ENCODE results near the gene MYO18A. TPM values are rescaled to one million over a fixed set of nuclear protein-coding genes. Genes with fewer than 3 reads are reported as not detected.
"Not testable (repeated sequence)": the region's sequence is repeated elsewhere in the genome, so short reads cannot be mapped to it uniquely, and the experiment has no call there.

MYO18A gene
- polyA plus RNA-seq, 3 donors = 32.6 to 39.4 (median 36.6) TPM

DNA sequence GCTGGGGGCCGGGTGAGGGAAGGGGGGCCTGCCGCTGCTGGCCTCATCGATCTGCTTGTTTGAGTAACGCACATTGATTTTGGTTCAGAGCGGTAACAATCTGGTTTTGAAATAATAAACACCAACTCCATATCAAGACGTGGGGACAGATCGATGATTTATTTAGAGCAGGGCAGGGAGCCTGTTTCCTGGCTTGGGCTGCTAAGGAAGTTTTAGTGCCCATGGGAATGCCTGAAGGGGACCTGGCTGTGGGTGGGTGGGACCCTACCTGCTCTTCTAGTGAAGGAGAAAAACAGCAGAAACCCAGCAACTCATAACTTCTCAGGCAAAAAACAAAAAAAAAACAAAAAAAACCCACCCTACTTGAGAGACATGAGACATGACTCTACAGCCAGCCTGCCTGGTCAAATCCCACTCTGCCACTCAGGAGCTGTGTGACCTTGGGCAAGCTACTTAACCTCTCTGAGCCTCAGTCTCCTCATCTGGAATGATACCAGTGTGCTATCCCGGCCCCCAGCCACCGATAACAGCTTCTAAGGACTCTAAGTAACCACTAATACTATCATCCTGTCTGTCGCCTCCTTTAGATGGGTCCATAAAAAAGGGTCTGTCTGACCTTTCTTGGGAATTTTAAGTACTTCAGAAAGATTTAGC, 71.2 kb downstream of the MYO18A start:
- no peak for DNase-seq (ENCODE audit: low read depth in 3 of 3, low spot score in 2 of 3)

GRCh38 chr17:29107933-29108822, 72.0 kb downstream of the MYO18A start:
- no peak for DNase-seq (ENCODE audit: low read depth in 3 of 3, low spot score in 2 of 3)

GRCh38 chr17:29107084-29107483, 73.1 kb downstream of the MYO18A start:
- no peak for DNase-seq (ENCODE audit: low read depth in 3 of 3, low spot score in 2 of 3)

GRCh38 chr17:29103341-29103740, 76.9 kb downstream of the MYO18A start:
- DNase-seq (ENCODE audit: low read depth in 3 of 3, low spot score in 2 of 3) = no peak

DNA sequence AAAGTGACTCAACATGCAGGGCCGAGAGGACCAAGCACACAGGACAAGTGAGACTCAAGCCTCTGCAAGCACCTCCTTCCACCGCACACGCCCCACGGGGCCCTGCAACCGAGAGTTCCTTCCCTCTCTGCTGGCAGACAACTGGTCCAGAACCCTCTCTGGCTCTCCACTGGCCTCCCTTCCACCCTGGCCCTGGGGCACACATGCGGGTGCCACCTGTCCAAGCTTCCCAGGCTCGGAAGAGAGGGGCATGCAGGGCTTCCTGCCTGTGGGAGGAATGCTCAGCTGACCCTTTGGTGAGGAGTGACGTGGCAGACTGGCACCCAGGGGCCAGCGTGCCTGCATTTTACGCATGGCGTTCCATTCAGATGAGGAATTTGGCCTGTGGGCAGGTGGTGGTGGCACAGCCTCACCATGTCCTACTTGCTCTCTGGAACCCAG, 77.4 kb downstream of the MYO18A start:
- no peak for DNase-seq (ENCODE audit: low read depth in 3 of 3, low spot score in 2 of 3)

DNA sequence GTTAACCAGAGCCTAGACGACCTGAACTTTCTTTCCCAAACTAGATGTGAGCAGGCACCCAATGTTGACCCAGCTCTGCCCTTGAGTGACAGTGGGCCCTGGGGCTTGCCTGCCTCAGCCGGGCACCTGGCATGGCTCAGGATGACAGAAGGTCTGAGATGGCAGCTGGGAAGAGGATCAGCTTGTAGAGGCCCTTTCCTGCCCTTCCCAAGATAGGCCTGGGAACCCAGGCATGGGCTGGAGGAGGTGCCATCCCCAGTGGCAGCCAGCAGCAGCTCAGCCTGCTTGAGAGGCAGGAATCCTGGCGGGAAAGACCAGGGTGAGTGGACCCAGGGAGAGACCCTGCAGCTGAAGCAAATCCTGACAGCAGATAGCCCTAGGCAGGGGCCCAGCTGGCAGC, 78.2 kb downstream of the MYO18A start:
- no peak for DNase-seq (ENCODE audit: low read depth in 3 of 3, low spot score in 2 of 3)

- DNase-seq (ENCODE audit: low read depth in 3 of 3, low spot score in 2 of 3) = no peak
Observed at GRCh38 chr17:29100296-29100695, 79.9 kb downstream of the MYO18A start.

DNA sequence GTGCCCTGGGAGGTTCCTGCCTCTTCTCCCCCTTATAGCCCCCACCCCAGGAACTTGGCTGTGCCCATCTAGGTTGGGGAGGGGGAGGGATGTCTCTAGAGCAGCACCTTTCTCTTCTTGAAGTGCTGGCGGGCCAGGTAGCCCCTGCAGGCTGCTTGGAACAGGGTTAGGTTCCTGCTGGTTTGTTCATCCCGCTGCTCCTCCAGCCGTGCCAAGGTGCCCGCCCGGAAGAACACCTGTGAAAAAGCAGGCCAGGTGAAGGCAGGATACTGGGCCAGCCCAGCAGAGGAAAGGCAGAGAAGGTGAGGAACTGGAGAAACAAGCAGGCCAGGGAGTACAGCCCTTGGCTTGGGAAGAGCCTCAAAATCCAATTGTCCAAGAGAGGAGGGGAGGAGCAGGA, 80.7 kb downstream of the MYO18A start:
- DNase-seq (ENCODE audit: low read depth in 3 of 3, low spot score in 2 of 3) = no peak

- DNase-seq (ENCODE audit: low read depth in 3 of 3, low spot score in 2 of 3) = no peak
Observed at GRCh38 chr17:29096094-29096493, 84.1 kb downstream of the MYO18A start.

GRCh38 chr17:29095439-29095838, 84.8 kb downstream of the MYO18A start:
- no peak for DNase-seq (ENCODE audit: low read depth in 3 of 3, low spot score in 2 of 3)

- DNase-seq (ENCODE audit: low read depth in 3 of 3, low spot score in 2 of 3) = no peak
Observed at GRCh38 chr17:29094101-29094708, 86.0 kb downstream of the MYO18A start.

DNA sequence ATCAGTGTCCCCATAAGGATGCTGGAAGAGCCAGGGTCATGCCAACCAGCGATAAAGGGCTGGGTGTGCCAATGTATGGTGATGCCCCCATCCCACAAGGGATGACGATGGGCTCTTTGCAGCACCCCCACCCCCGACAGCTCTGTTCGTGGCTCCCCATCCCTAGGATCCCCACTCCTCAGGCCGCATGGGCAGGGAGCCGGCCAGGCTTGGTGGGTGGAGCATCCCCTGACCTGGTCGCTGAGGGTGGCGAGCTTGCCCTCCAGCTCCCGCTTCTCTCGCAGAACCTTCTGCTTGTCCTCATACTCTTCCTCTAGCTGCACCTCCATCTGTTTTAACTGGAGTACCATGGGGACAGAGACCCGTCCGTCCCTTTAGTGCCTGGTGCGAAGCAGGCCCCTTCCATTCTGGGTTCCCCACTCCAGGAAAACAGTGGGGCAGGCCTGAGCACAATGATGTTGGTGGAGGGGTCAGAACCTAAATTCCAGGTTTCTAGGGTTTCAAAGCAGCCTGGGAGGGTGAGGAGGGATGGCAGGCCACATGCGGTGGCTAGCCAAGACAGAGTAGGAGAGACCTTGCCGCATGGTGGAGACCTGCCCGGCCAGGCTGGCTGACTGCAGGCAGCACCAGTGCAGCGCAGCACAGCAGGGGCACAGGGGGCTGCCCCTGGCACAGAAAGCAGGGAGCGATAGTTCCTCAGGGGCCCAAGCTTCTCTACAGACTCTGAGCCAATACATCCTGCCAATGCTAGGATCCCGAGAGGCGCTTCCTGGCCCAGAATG, 86.9 kb downstream of the MYO18A start:
- no peak for DNase-seq (ENCODE audit: low read depth in 3 of 3, low spot score in 2 of 3)

- no peak for DNase-seq (ENCODE audit: low read depth in 3 of 3, low spot score in 2 of 3)
Observed at GRCh38 chr17:29091606-29092289, 88.5 kb downstream of the MYO18A start.

- no peak for DNase-seq (ENCODE audit: low read depth in 3 of 3, low spot score in 2 of 3)
Observed at GRCh38 chr17:29090750-29091605, 89.2 kb downstream of the MYO18A start.

DNA sequence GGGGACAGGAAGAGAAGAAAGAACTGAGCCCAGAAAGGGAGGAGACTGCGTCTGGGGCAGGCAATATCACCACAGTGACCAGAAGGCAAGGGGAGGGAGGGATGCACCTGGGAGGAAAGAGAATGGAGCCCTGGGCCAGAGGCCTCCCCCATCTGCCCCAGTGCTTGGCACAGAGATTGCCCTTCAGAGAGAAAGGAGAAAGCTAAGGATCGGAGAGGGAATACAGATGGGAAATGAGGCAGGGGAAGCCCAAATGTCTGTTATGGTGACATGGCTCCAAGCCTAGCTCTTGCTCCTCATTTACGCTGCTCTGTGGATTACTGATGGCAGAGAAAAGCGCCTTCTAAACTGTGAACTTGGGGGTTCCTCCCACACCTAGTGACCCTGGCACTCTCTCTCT, 90.1 kb downstream of the MYO18A start:
- no peak for DNase-seq (ENCODE audit: low read depth in 3 of 3, low spot score in 2 of 3)

DNA sequence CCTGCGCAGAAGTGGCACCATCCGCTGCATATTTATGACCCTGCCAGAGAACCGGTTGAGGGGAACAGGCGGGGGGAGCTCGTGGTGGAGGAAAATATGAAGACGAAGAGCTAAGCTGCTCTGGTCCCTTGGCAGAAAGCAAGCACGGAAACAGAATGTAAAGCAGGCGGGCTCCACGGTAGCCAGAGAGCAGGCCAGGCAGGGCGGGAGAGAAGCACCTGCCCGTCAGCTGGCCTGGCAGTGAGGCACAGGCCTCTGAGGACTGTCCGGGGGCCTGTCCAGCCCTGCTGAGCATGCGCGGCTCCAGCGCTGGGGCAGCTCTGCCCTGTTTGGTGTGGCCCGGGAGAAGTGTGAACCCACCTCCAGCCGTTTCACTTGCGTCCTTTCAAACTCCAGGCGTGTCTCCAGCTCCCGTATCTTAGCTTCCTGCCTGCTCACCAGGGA, 90.6 kb downstream of the MYO18A start:
- no peak for DNase-seq (ENCODE audit: low read depth in 3 of 3, low spot score in 2 of 3)

DNA sequence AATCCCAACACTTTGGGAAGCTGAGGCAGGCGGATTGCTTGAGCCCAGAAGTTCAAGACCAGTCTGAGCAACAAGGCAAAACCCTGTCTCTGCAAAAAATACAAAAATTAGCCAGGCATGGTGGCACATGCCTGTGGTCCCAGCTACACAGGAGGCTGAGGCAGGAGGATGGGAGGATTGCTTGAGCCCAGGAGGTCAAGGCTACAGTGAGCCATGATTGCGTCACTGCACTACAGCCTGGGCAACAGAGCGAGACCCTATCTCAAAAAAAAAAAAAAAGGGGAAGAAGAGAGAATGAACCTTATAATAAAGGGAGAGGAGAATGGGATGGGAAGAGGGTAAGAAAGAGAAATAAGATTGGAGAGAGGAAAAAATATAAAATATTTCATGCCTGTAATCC, 91.4 kb downstream of the MYO18A start:
- not testable (repeated sequence) for DNase-seq (ENCODE audit: low read depth in 3 of 3, low spot score in 2 of 3)

DNA sequence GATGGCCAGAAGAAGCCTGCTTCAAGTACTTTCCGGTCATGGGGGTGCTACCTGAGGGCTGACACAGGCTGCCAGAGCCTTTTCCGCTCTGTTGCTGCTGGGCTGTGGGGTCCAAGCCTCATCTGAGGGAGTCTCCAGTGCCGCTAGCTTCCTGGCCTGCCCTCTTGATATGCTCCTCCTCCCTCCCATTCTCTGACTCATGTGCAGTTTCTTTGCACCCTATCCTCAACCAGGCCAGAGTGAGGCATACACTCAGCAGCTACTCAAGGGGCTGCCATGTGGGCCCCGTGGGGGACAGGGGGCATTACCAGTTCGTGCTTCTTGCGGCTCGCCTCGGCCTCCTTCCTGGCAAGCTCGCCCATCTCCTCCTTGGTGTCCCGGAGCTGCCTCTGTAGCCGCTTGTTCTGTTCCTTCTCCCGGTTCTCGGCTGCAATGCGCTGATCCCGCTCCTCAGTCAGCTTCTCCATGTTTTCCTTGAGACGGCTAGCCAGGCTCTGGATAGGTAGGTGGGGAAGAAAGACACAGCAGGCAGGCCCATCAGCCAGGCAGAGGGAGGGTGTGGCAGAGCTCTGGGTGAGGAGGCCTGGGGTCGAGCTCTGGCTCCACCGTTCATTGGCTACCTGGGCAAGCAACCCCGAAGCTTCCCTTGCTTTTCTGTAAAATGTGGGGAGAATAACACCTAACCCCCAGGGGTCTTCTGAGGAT, 93.4 kb downstream of the MYO18A start:
- no peak for DNase-seq (ENCODE audit: low read depth in 3 of 3, low spot score in 2 of 3)

GRCh38 chr17:29085223-29085622, 95.0 kb downstream of the MYO18A start:
- no peak for DNase-seq (ENCODE audit: low read depth in 3 of 3, low spot score in 2 of 3)

Measured in right renal cortex interstitium (tissue), 3 donors.